Bronchial epithelial cell (primary cell): ENCODE measurements around the gene CNOT2. TPM values are rescaled to one million over a fixed set of nuclear protein-coding genes. Genes with fewer than 3 reads are reported as not detected.

Experiments used
- DNase-seq: peaks from one replicate; pipeline ENCODE4 v3.0.0-alpha.2; 2010; ENCODE audit warnings: low read depth
- FAIRE-seq: peaks from 2 replicates; lab custom pipeline; 2011; peaks lifted over from hg19 to GRCh38; lab: Jason Lieb, UNC
- H3K27me3 ChIP-seq: 2 replicates; pipeline ENCODE4 v1.5.1; 2011; ENCODE audit warnings: low read length; ENCODE audit not compliant: control insufficient read depth, insufficient read depth
- H3K36me3 ChIP-seq: 2 replicates; pipeline ENCODE4 v1.5.1; 2011; ENCODE audit warnings: low read length; ENCODE audit not compliant: control insufficient read depth, insufficient read depth
- H3K4me3 ChIP-seq: 2 replicates; pipeline ENCODE4 v1.5.1; 2011; ENCODE audit warnings: mild to moderate bottlenecking, low read depth, low read length, control low read depth
- total RNA-seq: library from RNA; depleted of rRNA; stranded (reverse); fragments of >200 nt; gene quantifications from 2 replicates; pipeline ENCODE4 v1.2.1, GENCODE V29; 2014
- TF ChIP-seq, protein P1 (sequence below): IDR thresholded peaks from 2 replicates; pipeline ENCODE4 v1.5.1; 2011; ENCODE audit warnings: mild to moderate bottlenecking, moderate library complexity, low read length, control low read depth, inconsistent platforms; ENCODE audit not compliant: insufficient read depth, severe bottlenecking

CNOT2 gene
- total RNA-seq, 1 donor from 2014 or later = 116 TPM

DNA sequence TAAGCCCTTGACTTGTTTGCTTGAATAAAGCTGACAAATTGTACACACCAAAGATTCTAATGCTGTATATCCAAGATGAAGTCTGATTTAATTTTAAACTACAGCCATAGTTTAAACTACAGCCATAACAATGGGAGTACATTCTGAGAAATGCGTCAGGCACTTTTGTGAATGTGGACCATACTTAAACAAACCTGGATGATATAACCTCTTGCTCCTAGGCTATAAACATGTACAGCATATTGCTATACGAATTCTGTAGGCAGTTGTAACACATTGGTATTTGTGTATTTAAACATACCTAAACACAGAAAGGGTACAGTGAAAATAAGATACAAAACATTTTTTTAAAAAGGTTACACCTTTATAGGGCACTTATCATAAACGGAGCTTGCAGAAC, 63.4 kb downstream of the CNOT2 start:
- no peaks in the 10 kb centered on the region for H3K27me3 ChIP-seq
- no peak overlapping the region for H3K4me3 ChIP-seq
- DNase-seq (no peak), FAIRE-seq (no peak)
- TF ChIP-seq, protein P1, sequence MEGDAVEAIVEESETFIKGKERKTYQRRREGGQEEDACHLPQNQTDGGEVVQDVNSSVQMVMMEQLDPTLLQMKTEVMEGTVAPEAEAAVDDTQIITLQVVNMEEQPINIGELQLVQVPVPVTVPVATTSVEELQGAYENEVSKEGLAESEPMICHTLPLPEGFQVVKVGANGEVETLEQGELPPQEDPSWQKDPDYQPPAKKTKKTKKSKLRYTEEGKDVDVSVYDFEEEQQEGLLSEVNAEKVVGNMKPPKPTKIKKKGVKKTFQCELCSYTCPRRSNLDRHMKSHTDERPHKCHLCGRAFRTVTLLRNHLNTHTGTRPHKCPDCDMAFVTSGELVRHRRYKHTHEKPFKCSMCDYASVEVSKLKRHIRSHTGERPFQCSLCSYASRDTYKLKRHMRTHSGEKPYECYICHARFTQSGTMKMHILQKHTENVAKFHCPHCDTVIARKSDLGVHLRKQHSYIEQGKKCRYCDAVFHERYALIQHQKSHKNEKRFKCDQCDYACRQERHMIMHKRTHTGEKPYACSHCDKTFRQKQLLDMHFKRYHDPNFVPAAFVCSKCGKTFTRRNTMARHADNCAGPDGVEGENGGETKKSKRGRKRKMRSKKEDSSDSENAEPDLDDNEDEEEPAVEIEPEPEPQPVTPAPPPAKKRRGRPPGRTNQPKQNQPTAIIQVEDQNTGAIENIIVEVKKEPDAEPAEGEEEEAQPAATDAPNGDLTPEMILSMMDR = no peak
- H3K36me3 ChIP-seq = no peaks in the 10 kb centered on the region

DNA sequence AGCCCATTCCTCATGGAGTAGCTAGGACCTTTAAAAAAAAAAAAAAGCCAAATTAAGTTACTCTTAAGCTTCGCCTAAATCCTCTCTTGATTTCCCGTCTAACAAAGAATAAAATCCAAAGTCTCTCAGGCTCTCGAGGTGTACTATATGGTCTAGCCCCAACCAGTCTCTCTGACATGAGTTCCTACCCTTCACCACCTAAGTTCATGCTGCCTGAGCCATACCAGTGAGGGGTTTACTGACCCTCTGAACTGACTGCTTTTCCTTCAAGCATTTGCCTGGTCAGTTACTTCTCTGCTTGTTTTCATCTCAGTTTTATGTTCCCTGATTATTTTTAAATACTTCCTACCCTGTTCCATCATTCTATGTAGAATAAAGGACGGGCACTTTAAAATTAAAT, 64.6 kb downstream of the CNOT2 start:
- Histone ChIP-seq H3K36me3 (no peaks in the 10 kb centered on the region), H3K27me3 (no peaks in the 10 kb centered on the region), H3K4me3 (no peak overlapping the region)
- FAIRE-seq (no peak), DNase-seq (no peak)
- TF ChIP-seq, protein P1 = no peak

DNA sequence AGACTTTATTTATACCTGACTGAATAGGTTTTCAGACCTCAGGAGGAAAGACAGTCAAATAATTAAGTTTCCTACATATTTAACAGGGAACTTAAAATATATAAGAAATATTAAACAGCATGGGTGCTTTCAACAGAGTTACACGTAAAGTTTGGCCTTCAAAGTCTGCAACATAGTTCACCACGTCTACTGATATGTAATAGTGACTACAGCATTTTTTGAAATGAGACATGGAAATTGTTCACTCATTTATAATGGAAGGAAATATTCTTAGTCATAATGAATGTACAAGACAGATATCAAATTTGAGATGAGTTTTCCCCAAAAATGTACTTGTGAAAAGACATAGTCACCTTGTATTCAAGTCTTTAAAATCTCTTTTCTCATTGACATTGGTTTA, 66.1 kb downstream of the CNOT2 start:
- DNase-seq (no peak), FAIRE-seq (no peak)
- H3K27me3 ChIP-seq = no peaks in the 10 kb centered on the region
- H3K36me3 ChIP-seq = no peaks in the 10 kb centered on the region
- no peak overlapping the region for H3K4me3 ChIP-seq
- TF ChIP-seq, protein P1 = no peak

DNA sequence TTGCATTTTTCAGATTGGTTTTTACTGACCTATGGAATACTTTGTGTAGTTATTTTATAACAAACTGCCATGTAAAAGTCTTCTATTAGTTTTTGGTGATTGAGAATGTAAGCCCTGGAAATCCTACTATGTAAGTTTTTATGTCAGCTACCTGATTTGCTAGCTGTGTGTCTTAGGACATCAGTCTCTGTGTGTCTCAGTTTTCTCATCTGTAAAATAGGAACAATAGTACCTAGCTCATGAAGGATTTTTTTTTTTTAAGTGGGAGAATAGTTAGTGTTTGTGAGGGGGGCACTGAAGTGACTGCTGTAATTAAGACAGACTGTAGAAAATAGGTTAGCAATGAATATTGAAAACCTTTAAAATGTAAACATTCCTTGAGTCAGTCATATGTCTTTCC, 70.9 kb downstream of the CNOT2 start:
- FAIRE-seq (no peak), DNase-seq (no peak)
- Histone ChIP-seq H3K27me3 (no peaks in the 10 kb centered on the region), H3K36me3 (no peaks in the 10 kb centered on the region), H3K4me3 (no peak overlapping the region)
- TF ChIP-seq, protein P1 = no peak

DNA sequence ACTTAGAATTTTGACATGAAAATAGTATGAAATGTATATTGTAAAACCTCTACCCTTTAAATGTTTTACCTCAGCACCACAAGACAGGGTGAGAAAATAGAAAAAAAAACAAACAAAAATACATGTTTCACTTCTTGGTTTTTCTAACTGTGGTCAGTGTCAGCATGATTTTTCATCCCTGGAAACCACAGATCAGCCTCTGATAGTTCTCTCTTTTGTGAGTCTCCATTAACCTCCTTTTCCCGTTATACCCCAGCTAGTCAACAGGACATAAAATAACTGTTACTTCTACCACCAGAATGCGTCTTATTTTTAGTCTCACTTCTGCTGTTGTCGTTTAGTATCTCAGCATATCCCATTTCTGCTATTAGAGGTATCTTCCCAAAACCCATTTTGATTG, 74.5 kb downstream of the CNOT2 start:
- Histone ChIP-seq H3K36me3 (no peaks in the 10 kb centered on the region), H3K27me3 (no peaks in the 10 kb centered on the region), H3K4me3 (no peak overlapping the region)
- no peak for FAIRE-seq
- TF ChIP-seq, protein P1 = no peak
- DNase-seq = no peak

DNA sequence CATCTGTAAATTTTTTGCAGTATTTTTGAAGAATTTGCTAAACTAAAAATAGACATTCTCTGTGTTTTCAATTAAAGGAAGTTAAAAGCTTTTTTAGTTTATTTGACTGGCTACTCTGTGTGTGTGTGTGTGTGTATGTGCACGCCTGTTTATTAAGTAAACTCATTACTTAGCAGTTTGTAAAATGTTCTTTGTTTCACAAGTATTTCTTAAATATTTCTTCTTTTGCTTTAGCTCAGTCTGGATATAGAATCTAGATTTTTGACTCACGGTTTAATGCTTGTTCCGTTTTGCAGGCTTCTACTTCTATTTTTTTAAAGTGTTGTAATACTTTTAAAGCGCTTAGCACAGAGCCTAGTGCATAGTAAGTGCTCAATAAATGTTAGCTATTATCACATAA, 76.4 kb downstream of the CNOT2 start:
- Histone ChIP-seq H3K27me3 (no peaks in the 10 kb centered on the region), H3K36me3 (peaks cover 1% of the 10 kb centered on the region), H3K4me3 (no peak overlapping the region)
- FAIRE-seq (no peak), DNase-seq (no peak)
- TF ChIP-seq, protein P1 = no peak
